GM10847 (cell line): ENCODE measurements around the gene SCYGR1.

Experiments used
- POLR2A ChIP-seq: IDR thresholded peaks from 2 replicates; pipeline ENCODE4 v1.6.1; 2011; ENCODE audit not compliant: insufficient read length; ENCODE audit errors: extremely low read depth

SCYGR1 gene

GRCh38 chr2:227379095-227379494 lies 8.7 kb downstream of the SCYGR1 start, which contains the start of gene TM4SF20:
TSS of gene TM4SF20 (minus strand) at chr2:227379306. CDS start at chr2:227379268, 38 bp downstream.
- TF ChIP-seq POLR2A: no peak

GRCh38 chr2:227378371-227378782 lies 9.4 kb downstream of the SCYGR1 start:
- TF ChIP-seq POLR2A: no peak

GRCh38 chr2:227377467-227378351 lies 10.0 kb downstream of the SCYGR1 start:
- TF ChIP-seq POLR2A: no peak

GRCh38 chr2:227376656-227377396 lies 10.9 kb downstream of the SCYGR1 start:
- no peak for TF ChIP-seq POLR2A

- TF ChIP-seq POLR2A: no peak
These were observed 13.6 kb downstream of the SCYGR1 start for GRCh38 chr2:227374158-227374557.

GRCh38 chr2:227373389-227373788 lies 14.4 kb downstream of the SCYGR1 start:
- TF ChIP-seq POLR2A: no peak

GRCh38 chr2:227370791-227371312 lies 16.9 kb downstream of the SCYGR1 start:
- no peak for TF ChIP-seq POLR2A

GRCh38 chr2:227370092-227370491 lies 17.7 kb downstream of the SCYGR1 start:
- no peak for TF ChIP-seq POLR2A

- no peak for TF ChIP-seq POLR2A
These were observed 19.2 kb downstream of the SCYGR1 start for GRCh38 chr2:227368574-227368973.

- no peak for TF ChIP-seq POLR2A
These were observed 20.3 kb downstream of the SCYGR1 start for GRCh38 chr2:227367427-227367795.

- no peak for TF ChIP-seq POLR2A
These were observed 20.9 kb downstream of the SCYGR1 start for GRCh38 chr2:227366769-227367426.

GRCh38 chr2:227365833-227366232 lies 21.9 kb downstream of the SCYGR1 start:
- TF ChIP-seq POLR2A: no peak

GRCh38 chr2:227363756-227364155 lies 24.0 kb downstream of the SCYGR1 start:
- no peak for TF ChIP-seq POLR2A

GRCh38 chr2:227360351-227360750 lies 27.4 kb downstream of the SCYGR1 start:
- TF ChIP-seq POLR2A: no peak

- no peak for TF ChIP-seq POLR2A
These were observed 36.1 kb downstream of the SCYGR1 start for GRCh38 chr2:227351639-227352038.
